Measurements from ENCODE around the gene DUSP22.

The DUSP22 gene

DNA sequence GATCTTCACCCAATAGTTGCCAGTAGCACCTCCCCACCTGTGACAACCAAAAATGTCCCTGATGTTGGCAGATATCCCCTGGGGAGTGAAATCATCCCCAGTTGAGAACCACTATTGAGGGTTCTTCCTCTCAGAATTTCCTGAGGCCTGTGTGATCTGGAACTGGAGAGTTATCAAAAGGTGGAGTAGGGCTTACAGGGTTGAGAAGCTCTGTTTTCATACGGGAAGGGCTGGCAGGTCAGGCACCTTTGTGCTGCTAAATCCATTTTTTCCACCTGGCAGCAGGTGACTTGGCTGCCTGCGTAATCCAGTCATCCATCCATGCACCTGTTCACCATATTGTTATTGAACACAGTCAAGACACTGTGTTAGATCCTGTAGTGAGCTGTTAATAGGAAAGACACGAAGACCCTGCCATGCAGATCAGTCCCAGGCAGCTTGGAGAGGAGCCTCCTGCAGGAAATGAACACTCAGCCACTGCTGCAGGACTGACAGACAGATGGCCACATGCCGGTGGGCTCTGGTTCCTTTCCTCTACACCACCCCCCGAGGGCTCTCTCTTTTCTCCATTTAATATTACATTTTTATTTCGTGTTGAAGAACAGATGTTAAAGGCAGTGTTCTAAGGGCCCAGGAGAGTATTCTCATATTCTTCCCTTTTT is 5.4 kb downstream of the DUSP22 start:
- DNase-seq, result no peak

DNA sequence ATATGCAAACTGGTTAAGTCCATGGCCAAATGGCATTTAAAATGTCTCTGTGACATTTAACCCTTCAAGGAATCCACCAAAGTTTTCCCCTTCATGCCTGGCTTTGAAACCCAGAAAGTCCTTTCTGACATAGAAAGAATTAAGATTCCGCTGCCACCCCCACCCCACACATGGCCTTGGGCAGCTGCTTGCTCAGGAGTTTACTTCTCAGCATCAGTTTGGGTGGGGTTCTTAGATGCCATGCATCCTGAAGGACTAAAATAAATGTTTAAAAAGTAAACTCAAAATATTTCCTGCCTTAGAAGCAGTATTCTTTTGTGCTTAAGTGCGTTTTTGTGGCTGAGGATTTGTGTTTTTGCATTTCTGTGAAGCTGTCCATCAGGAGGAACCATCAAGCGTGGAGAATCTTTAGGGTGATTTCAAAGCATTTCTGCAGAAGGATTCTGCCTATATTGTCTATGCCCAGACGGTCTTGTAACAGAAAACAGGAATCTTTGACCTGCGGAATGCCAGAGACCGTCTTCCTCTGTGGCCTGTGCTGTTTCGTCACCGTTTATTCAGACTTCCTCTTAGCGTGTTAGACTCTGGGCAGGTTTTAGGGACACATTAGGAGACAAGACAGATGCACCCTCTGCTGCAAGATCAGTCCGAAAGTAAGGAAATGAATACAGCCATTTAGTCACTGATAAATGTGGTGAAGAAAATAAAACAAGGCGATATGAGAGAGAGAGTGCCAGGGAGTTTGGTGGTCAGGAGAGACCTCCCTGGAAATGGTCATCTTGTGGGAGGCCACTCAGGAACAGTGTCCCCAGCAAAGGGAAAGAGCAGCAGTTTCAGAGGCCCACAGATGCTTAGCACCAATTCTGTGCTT is 6.2 kb downstream of the DUSP22 start:
- no peak for DNase-seq

DNA sequence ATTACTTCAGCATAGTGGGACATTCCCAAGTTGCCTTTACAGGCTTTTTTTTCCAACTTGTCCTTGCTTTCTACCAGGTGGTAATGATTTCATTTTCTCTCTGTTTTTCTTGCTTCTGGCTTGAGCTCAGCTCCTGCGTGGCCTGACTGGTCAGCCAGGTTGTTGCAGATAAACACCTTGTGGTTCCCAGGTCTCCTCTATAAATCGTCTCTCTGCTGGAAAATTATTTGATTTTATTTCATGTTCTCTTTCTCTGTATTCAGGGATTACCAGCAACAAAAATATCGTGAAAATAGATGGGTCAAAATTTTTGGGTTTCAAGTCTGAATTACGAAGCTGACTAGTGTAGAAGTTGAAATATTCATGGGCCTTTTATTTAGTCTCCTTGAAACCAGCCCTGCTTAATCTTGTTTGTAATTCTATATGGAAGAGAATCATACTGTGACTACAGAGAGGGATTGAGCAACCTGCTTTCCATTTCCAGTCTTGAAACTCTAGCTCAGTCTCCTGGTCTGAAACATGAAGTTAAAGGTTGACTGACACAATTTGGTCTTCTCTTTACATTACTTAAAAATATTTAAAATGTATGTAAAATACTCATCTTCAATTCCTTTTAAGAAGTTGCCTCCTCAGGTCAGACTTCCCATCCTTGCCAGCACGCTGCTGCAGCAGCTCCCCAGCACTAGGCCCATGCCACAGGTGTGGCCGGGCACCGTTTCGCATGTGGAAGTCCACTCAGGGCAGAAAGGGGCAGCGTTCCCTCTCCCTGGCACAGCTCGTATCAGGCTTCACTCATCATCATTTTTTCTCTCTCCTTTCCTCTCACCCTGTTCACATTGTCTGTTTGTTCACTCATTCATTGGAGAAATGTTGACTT is 7.1 kb downstream of the DUSP22 start:
- no peak for DNase-seq

DNA sequence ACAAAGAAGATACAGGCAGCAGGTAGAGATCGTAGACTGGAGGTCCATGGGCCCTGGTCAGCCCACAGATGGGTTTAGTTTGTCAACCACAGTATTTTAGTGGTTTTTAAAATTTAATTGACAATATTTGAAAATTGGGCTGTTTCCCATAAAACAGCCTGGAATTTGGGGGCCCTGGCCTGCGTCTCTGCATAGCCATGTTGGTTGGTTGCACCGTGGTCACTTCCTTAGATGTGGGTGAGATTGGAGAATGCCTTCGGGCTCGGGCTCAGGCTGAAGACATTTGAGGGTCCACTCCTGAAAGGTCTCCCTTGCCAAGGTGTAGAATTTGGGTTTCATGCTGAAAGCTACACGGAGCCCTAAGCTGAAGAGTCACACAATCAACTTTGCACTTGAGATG is 7.7 kb downstream of the DUSP22 start:
- no peak for DNase-seq

DNA sequence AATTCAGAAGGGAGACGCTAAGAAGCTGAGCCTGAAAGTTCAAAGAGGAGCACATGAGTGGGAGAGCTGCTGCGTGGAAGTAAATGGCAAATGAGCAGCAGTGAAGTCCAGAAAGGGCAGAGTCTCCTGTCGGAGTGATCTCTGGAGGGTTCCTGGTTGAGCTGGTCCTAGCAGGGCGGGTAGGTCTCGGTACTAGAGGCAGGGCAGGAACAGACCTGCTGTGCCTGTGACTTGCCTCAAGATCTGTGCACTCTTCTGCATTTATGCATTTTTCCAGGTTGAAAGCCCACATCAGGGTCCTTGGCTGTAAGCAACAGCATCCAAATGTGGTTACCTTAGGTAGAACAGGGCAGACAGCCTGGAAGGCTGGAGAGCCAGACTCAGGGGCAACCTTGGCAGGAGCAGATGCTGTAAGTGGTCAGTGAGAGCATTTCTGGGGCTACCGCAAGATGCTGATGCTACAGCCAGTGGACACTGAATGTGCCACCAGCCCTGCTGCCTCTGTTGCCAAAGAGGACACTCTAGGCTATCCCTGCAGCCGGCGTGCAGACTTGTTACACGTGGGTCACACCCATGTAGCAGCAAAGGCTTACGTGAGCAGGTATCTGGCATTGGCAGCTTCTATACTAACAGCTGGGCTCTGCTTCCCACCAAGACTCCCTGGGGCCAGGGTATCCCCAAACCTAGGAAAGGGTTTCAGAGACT is 8.4 kb downstream of the DUSP22 start:
- no peak for DNase-seq

DNA sequence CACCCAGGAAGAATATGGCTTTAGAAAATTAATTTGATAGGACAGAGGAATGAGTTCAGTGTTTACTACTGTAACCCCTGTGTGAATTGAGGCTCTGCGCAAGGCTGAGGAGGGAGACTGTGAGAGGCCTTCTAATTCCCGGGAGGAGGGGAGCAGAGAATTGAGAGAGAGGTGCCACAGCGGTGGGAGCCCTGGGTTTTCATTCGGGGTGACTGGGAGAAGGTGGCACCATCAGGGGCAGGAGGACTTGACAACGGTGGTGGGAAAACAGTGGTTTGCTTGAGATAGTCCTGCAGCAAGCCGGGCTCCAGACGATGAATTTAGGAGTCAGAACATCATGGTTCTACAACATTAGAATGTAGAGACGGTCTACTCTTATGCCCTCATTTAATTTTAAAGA is 9.2 kb downstream of the DUSP22 start:
- no peak for DNase-seq

DNA sequence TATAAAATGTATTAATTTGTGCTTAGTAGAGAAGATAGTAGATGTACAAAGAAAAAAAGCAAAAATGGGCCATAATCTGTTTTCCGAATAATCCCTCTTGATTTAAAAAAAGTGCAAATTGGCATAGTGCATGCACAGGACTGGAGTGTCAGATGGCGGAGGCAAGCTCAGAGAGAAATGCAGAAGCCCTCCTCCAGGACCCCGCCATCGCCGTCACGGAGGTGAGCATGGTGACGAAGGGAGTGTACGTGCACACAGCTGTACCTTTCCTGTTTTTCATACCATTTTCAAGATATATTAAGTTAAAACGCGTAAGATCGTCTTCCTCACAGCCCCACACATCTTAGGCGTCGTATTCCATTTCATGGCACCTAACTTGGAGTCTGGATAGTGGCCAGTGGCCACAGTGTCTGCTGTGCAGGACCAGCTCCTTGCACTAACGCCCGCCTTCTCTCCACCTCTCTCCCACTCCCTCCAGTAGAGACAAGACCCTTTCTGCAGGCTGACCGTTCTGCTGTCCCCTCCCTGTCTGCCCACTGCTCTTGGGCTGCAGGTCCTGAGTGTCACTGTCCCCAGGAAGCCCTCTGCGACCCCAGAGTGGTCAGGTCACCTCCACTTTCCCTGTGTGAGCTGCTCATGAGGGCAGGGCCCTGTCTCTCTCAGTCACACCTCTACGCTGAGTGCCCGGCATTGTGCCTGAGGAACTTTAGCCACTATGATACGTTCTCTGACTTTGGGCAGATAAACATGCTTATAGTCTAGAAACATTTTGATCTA is 9.8 kb downstream of the DUSP22 start:
- DNase-seq, result no peak

DNA sequence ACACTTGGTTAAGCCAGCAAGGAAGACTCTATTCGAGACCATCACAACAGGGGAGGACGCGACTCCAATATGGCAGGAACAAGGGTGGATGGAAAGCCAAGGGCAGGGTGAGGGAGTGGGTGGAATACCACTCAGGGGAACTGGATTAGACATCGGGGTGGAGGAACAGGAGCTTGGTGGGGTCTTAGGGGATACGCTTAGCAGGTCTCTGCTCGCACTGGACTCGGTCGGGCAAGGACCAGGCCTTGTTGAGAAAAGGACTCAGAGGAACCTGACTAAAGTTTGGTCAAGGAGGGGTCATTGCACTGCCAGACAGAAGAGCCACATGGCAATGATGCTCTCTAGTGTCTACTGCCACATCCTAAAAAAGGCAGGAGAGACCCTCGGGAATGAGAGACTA is 10.5 kb downstream of the DUSP22 start:
- no peak for DNase-seq

DNA sequence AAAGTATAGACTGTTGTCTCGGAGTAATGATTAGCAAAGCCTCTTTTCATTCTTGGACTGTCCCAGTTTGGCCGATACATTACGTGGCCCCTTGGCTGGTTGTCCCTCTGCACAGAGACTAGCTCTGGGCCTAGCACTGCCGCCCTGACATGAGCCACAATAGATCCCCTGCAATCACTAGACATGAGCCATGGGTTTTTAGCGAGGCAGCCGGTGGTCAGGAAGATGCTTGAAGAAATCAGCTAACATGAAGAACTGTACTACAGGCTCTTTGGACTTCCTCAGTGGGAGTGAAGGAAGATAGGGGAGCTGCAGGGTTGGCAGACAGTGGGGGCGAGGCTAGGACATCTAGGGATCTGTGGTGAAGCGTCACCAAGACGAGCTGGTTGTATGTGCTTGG is 11.0 kb downstream of the DUSP22 start:
- no peak for DNase-seq

DNA sequence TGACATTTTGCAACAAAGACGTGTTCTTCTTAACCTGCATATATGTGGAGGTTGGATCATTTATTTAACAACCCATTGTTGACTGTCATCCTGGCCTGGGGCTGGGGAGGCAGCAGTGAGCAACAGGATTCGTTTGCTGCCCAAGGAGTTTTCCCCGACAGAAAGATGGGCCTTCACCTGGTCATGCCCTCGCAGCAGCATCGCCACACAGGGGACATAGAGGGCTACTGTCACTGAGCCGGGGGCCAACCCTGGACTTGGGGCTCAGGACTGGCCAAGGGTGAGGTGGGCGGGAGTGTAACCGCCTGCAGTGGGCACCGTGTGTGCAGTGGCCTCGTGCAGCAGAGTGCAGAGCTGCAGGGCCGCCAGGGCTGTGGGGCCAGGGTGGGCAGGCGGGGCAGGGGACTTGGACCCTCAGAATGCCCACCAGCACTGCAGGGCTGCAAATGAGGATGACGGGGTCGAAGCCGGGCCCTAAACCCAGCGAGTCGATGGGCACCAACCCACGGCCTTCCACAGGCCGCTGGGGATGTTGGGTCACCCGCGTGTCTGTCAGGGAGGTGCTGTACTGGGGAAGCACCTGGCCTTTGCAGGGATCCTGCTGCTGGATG is 11.8 kb downstream of the DUSP22 start:
- no peak for DNase-seq

DNA sequence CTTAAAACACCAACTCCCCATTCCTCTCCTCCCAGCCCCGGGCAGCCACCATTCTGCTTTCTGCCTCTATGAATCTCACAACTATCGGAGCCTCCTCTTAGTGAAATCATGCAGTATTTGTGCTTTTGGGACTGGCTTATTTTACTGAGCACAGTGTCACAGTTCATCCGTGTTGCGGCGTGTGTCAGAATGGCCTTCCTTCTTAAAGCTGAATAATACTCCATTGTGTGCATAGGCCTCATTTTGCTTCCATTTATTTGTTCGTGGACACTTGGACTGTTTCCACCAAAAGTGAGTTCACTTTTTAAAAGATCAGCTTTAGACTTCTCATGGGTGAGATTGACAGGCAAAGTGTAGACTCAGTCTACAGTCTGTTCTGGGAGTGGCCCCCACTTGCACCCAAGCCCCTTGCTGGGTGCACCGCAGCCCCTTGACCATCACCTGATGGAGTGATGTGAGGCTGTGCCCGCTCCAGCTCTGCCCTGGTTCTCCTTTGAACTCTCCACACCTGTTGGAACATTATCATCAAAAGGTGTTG is 12.6 kb downstream of the DUSP22 start:
- DNase-seq, result no peak

DNA sequence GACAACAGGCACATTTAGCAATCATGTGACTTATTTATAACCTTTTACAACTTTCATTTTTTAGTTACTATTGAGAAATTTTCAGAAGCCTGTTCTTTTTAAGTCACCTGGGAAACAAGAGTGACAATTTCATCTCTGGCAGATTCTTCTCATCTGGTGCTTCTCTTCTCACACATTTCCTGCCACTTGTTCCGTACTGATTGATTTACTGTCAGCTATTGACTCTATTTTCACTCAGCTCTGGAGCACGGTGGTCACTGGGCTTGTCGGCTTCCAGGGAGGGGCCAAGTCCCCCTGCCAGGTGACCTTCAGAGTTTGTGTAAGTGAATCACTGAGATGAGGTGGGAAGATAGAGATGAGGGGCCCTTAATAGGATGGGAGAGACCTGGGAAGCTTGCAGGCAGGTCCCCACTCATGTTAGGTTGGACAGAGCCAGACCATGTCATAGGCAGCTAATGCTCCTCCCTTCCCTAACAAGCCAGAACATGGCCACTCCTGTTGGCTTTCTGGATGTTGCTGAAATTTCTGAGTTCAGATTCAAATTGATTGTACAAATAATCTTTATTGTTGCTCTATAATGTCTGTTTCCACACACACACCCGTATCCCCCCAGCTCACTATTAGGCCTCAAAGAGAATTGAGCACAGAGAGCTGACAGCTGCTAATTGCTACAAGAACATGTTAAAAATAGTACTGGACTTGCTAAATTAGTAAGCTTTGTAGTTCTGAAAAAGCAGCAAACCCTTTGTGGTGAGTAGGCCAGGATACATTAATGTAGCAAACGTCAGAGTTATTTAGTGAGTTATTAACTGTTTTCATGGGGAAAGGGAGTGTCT is 13.3 kb downstream of the DUSP22 start:
- DNase-seq, result no peak

DNA sequence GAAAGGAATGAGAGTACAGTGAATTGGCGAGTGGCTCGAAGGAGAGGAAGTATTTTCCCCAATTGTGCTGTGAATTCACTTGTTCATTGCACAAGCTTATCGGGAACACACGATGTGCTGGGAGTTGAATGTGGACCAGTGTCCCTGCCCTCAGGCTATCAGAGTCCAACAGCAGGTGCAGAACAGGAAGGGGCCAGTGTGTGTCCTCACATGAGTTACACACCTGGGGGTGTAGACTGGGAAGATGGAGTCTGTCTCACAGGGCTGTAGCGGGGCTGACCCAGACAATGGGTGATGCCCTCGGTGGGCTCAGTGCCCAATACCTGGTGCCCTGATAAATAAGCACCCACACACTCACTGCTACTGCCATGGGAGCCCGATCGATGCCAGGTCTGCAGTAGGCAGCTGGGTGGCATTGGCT is 14.4 kb downstream of the DUSP22 start:
- no peak for DNase-seq

DNA sequence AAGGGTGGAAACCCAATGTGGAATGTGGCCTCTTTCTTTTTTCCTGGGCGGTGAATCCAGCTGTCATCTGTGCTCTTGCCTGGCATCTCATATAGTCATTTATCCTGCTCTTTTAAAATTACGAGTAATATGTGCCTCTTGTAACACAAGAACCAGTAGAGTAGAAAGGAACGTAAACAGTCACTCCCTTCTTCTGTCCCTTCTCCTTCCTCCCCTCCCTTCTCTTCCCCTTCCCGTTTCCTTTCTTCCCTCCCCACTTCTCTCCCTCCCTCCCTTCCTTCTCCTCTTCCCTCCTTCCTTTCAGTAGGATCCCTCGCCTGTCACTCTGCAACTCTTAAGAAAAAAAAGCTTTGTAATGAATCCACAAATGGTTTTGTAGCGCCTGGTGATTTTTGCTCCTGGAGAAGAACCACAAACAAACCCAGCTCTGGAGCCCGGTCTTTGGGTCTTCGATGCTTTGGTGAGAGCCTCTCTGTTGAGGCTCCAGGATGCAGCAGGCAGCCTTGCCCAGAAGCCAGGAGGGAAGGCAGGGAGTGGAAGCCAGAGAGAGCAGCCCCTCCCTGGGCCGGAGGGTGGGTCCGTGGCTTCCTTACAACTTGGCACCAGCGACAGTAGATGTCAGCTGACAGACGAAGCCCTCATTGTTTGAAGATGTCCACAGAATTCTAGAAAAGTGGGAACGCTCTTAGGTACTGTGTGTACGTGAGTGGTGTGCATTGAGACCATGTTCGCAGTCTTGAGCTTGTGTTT is 15.0 kb downstream of the DUSP22 start:
- DNase-seq, result no peak

DNA sequence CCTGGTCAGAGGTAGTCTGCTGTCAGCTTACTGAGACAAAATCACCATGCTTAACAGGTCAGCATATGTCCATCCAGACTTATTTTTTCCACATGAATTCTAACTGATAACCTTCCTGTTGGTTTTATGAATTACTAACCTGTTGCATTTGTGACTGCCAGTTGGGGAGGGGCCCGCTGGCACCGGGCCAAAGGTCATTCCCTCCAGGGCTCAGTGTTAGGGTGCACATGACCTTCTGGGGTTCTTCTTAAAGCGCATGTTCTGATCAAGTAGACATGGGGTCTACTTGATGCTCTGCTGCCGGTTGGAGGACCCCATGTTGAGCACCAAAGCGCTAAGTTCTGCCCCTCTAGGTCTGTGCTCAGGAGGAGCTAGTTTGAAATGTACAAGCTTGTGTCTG is 15.6 kb downstream of the DUSP22 start:
- DNase-seq, result no peak

DNA sequence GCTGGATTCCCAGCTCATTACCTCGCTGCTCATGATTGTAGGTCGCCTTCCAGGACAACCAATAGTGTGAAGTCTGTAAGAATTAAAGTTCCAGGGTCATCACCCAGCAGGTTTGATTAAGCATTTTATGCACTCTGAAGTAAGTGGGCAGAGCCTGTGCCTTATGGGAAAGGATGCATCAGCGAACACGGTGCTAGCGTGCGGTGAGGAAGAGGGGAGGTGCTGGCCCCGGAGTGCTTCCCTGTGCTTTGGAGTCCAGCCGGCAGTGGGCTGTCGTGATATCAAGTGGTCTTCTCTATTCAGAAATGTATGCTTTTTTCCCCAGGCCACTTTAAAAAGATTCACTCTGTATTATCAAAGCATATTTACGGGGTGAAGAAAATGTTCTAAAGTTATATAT is 16.0 kb downstream of the DUSP22 start:
- no peak for DNase-seq

DNA sequence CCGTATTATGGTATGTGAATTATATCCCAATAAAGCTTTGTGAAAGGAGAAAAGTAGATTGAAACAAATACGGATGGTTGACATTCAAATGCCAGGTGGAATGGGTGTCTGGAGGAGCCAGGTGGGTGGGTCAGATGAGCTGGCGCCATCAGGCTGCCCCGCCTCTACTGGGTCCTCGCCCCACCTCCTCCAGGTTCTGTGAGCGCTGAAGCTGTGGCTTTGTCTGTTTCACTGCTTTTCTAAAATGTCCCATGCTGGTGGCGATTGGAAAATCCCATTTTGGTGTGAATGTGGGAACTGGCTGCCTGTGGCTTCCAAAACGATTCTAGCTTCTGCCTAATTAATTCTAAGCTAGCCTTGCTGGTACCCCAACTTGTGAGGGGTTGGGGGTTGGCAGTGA is 16.5 kb downstream of the DUSP22 start:
- no peak for DNase-seq

DNA sequence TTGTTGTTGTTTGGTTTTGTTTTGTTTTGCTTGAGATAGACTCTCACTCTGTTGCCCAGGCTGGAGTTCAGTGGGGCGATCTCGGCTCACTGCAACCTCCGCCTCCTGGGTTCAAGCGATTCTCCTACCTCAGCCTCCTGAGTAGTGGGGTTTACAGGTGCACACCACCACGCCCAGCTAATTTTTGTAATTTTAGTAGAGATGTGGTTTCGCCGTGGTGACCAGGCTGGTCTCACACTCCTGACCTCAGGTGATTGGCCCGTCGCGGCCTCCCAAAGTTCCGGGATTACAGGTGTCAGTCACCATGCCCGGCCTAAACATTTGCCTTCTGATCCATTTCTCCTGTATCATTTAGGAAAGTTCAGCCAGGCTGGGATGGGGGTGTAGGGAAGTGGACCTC is 17.7 kb downstream of the DUSP22 start:
- DNase-seq, result no peak

DNA sequence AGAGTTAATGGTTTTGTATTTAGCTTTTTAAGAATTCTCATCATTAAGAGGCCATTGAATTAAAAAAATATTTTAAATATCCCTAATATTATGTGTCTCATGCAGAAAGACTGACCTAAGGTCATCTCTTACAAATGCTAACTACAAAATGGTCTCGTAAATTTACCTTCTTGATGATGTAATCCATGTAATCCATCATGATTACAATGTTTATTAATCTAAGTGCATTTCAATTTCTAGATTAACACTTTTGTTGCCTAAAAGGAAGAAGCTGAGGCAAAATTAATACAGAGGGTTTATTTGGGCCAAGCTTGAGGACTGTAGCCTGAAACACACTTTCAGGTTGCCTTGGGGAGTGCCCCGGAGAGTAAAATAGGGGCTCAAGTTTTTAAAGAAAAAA is 18.4 kb downstream of the DUSP22 start:
- DNase-seq, result no peak

Measured in NCI-H69 (cell line).